BJ (cell line): ENCODE measurements around the gene PTK6. TPM values are rescaled to one million over a fixed set of nuclear protein-coding genes. Genes with fewer than 3 reads are reported as not detected.
"Not testable (repeated sequence)": the region's sequence is repeated elsewhere in the genome, so short reads cannot be mapped to it uniquely, and the experiment has no call there.

Experiments used
- CTCF ChIA-PET: fragments of 350-600 bp; formaldehyde crosslinking; extraction: SDS; loops from one replicate; lab custom pipeline; 2021; ENCODE audit warnings: antibody characterized with exemption, inconsistent platforms; lab: Yijun Ruan, JAX
- POLR2A ChIA-PET: fragments of 300-600 bp; sonication (Branson Sonifier 250); formaldehyde crosslinking; extraction: SDS; loops from one replicate; lab custom pipeline; 2021; ENCODE audit warnings: antibody characterized with exemption; lab: Charles Lee
- DNase-seq: peaks from one replicate; pipeline ENCODE4 v3.0.0-alpha.2; 2011; ENCODE audit warnings: low read depth
- H3K27me3 ChIP-seq: 2 replicates; pipeline ENCODE4 v1.6.0; 2011; ENCODE audit warnings: low read length; ENCODE audit not compliant: control insufficient read depth, insufficient read depth
- H3K36me3 ChIP-seq: 2 replicates; pipeline ENCODE4 v1.5.1; 2011; ENCODE audit warnings: low read length; ENCODE audit not compliant: control insufficient read depth, insufficient read depth
- H3K4me3 ChIP-seq: 2 replicates; pipeline ENCODE4 v1.5.1; 2011; ENCODE audit warnings: low read depth, mild to moderate bottlenecking, control low read depth, low read length
- CTCF ChIP-seq: IDR thresholded peaks from 2 replicates; pipeline ENCODE4 v1.5.1; 2011; ENCODE audit warnings: low read depth, mild to moderate bottlenecking, control low read depth, inconsistent platforms, low read length, moderate library complexity; ENCODE audit not compliant: insufficient read depth
- polyA plus RNA-seq: library from polyadenylated mRNA; depleted of rRNA; stranded (reverse); fragments of >200 nt; gene quantifications from 2 replicates; pipeline ENCODE4 v1.2.3, GENCODE V29; 2011

The PTK6 gene
- polyA plus RNA-seq, 1 experiment = 0.05 TPM

- DNase-seq = no peak
- peak; percentile 54 for TF ChIP-seq CTCF
- CTCF ChIA-PET = interaction anchor here (0.9 to 2.2 kb wide), 4 partner anchors 9 to 23 kb away, joined by 4 to 13 read pairs (median 7); no protein-coding TSS in a partner anchor
Measured at GRCh38 chr20:63519668-63520503, 17.3 kb downstream of the PTK6 start.

GRCh38 chr20:63518946-63519667, 18.1 kb downstream of the PTK6 start:
- POLR2A ChIA-PET = no interaction called here

More at GRCh38 chr20:63519668-63520503, 17.3 kb downstream of the PTK6 start:
- Histone ChIP-seq H3K27me3 (no peaks in the 10 kb centered on the region), H3K4me3 (peak overlapping the region; percentile 93), H3K36me3 (peaks cover 13% of the 10 kb centered on the region)
- POLR2A ChIA-PET = interaction anchor here (0.6 kb wide), 2 partner anchors 107 to 299 kb away, joined by 5 to 14 read pairs; partner anchors contain the start of gene GMEB2

GRCh38 chr20:63518351-63518861, 18.8 kb downstream of the PTK6 start:
- ChIA-PET POLR2A (no interaction called here), CTCF (interaction anchor here (1.9 to 2.2 kb wide), 2 partner anchors 22 to 208 kb away, joined by 6 to 10 read pairs; no protein-coding TSS in a partner anchor)
- TF ChIP-seq CTCF = no peak
- DNase-seq = no peak
- Histone ChIP-seq H3K27me3 (no peaks in the 10 kb centered on the region), H3K36me3 (peaks cover 12% of the 10 kb centered on the region), H3K4me3 (no peak overlapping the region)

More at GRCh38 chr20:63518946-63519667, 18.1 kb downstream of the PTK6 start:
- Histone ChIP-seq H3K36me3 (peaks cover 13% of the 10 kb centered on the region), H3K4me3 (peak overlapping the region; percentile 93), H3K27me3 (no peaks in the 10 kb centered on the region)
- no peak for TF ChIP-seq CTCF
- DNase-seq = no peak
- CTCF ChIA-PET = interaction anchor here (2.2 kb wide), 1 partner anchor 23 kb away, joined by 10 read pairs; no protein-coding TSS in a partner anchor

- ChIA-PET CTCF (interaction anchor here (0.6 to 2.2 kb wide), 3 partner anchors 21 to 463 kb away, joined by 3 to 10 read pairs (median 6); partner anchors contain the start of gene PRPF6), POLR2A (no interaction called here)
- no peaks in the 10 kb centered on the region for H3K27me3 ChIP-seq
- no peak for DNase-seq
- no peak for TF ChIP-seq CTCF
- H3K4me3 ChIP-seq = no peak overlapping the region
- peaks cover 7% of the 10 kb centered on the region for H3K36me3 ChIP-seq
Measured at GRCh38 chr20:63517376-63518309, 19.5 kb downstream of the PTK6 start.

- H3K36me3 ChIP-seq, DNase-seq, CTCF ChIA-PET, H3K27me3 ChIP-seq, H3K4me3 ChIP-seq, POLR2A ChIA-PET: not testable (repeated sequence)
Measured at GRCh38 chr20:63514520-63514919, 22.7 kb downstream of the PTK6 start.
